Muscle of arm (tissue), 12 donors: ENCODE measurements around the gene CAMTA2. TPM values are rescaled to one million over a fixed set of nuclear protein-coding genes. Genes with fewer than 3 reads are reported as not detected.
"Not testable (repeated sequence)": the region's sequence is repeated elsewhere in the genome, so short reads cannot be mapped to it uniquely, and the experiment has no call there.

Experiments used
- DNase-seq: peaks from one replicate; pipeline ENCODE4 v3.0.0-alpha.2; 2013
- polyA plus RNA-seq, 12 donors: library from polyadenylated mRNA; unstranded; fragments of 120-200 nt; gene quantifications; one replicate each; pipeline ENCODE4 v1.2.1, GENCODE V29; 2013; ENCODE audit not compliant: insufficient read length in 12 of 12

Gene CAMTA2
- polyA plus RNA-seq, 12 donors = 13.8 to 52.0 (median 23.3) TPM; not detected in 1

DNA sequence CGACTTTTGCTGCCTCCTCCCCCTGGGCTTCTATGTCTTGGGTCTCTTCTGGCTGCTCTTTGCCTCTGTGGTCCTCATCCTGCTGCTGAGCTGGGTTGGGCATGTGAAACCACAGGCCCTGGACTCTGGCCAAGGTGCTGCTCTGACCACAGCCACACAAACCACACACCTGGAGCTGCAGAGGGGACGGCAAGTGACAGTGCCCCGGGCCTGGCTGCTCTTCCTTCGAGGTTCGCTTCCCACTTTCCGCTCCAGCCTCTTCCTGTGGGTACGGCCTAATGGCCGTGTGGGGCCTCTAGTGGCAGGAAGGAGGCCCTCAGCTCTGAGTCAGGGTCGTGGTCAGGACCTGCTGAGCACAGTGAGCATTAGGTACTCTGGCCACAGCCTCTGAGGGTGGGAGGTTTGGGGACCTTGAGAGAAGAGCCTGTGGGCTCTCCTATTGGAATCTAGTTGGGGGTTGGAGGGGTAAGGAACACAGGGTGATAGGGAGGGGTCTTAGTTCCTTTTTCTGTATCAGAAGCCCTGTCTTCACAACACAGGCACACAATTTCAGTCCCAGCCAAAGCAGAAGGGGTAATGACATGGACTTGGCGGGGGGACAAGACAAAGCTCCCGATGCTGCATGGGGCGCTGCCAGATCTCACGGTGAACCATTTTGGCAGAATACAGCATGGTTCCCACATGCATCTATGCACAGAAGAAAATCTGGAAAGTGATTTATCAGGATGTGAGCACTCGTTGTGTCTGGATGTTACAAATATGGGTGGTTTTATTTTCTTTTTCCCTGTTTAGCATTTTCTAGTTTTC, 53.1 kb downstream of the CAMTA2 start:
- DNase-seq = no peak

DNA sequence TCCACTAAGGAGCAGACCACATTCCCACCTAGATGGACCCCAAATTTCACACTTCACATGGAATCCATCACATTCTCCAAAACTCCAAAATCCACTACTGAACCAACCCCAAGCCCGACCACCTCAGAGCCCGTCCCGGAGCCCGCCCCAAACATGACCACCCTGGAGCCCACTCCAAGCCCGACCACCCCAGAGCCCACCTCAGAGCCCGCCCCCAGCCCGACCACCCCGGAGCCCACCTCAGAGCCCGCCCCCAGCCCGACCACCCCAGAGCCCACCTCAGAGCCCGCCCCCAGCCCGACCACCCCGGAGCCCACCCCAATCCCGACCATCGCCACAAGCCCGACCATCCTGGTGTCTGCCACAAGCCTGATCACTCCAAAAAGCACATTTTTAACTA, 53.8 kb downstream of the CAMTA2 start:
- DNase-seq = no peak

DNA sequence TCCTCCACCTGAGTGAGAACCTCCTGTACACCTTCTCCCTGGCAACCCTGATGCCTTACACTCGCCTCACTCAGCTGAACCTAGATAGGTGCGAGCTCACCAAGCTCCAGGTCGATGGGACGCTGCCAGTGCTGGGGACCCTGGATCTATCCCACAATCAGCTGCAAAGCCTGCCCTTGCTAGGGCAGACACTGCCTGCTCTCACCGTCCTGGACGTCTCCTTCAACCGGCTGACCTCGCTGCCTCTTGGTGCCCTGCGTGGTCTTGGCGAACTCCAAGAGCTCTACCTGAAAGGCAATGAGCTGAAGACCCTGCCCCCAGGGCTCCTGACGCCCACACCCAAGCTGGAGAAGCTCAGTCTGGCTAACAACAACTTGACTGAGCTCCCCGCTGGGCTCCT, 54.7 kb downstream of the CAMTA2 start:
- DNase-seq = no peak

DNA sequence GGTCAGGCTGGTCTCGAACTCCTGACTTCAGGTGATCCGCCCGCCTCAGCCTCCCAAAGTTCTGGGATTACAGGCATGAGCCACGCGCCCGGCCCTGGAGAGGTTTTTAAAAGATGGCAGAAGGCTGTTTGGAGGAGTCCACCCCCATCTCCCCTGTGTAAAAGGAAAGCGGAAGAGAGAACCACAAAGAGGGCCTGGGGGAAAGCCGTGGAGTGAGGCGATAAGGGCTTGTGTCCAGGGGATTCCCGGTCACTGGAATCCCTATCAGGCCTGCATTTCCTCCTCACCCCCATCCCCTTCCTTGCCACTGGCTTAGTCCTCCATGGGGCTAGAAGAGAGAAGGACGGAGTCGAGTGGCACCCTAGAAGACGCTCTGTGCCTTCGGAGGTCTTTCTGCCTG, 55.5 kb downstream of the CAMTA2 start, which contains the start of gene GP1BA:
Gene GP1BA, plus strand, starts transcription at position 315 of the 400 bp plus-strand sequence. CDS start 328 bp downstream, outside the sequence.
- DNase-seq = no peak

DNA sequence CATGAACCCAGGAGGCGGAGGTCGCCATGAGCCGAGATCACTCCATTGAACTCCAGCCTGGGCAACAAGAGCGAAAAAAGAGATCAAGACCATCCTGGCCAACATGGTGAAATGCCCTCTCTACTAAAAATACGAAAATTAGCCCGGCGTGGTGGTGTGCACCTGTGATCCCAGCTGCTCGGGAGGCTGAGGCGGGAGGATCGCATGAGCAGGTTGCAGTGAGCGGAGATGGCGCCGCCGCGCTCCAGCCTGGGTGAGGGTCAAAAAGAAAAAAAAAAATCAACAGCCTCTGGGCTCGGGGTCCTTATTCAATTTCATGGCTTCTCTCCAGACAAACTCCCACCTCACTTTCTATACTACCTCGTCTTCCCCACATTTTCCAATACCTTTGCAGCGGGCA, 58.6 kb downstream of the CAMTA2 start:
- DNase-seq = no peak

DNA sequence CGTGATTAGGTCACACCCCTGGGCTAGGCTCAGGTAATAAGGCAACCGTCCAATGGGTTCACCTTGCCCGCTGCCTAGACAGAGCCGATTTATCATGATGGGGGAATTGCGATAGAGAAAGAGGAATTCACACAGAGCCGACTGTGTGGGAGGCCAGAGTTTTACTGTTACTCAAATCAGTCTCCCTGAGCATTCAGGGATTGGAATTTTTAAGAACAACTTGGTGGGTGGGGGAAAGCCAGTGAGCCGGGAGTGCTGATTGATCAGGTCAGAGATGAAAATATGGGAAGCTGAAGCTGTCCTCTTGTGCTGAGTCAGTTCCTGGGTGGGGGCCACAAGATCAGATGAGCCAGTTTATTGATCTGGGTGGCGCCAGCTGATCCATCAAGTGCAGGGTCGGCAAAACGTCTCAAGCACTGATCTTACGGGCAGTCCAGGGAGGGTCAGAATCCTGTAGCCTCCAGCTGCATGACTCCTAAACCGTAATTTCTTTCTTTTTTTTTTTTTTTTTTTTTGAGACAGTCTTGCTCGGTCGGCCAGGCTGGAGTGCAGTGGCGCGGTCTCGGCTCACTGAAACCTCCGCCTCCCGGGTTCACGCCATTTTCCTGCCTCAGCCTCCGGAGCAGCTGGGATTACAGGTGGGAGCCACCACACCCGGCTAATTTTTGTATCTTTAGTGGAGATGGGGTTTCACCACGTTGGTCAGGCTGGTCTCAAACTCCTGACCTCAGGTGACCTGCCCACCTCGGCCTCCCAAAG, 60.7 kb downstream of the CAMTA2 start:
- not testable (repeated sequence) for DNase-seq

DNA sequence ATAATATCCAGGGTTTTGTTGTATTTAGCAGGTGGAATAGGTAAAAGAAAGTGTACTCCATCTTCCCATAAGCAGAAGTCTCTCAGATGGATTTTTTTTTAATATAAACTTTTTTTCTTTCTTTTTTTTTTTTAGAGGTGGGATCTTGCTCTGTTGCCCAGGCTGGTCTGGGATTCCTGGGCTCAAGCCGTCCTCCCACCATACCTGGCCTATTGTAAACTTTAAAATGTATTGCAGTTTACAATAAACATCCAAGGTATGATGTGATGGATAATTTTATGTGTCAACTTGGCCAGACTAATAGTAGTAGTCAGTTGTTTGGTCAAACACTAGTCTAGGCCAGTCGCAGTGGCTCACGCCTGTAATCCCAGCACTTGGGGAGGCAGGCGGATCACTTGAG, 66.2 kb downstream of the CAMTA2 start:
- no peak for DNase-seq

DNA sequence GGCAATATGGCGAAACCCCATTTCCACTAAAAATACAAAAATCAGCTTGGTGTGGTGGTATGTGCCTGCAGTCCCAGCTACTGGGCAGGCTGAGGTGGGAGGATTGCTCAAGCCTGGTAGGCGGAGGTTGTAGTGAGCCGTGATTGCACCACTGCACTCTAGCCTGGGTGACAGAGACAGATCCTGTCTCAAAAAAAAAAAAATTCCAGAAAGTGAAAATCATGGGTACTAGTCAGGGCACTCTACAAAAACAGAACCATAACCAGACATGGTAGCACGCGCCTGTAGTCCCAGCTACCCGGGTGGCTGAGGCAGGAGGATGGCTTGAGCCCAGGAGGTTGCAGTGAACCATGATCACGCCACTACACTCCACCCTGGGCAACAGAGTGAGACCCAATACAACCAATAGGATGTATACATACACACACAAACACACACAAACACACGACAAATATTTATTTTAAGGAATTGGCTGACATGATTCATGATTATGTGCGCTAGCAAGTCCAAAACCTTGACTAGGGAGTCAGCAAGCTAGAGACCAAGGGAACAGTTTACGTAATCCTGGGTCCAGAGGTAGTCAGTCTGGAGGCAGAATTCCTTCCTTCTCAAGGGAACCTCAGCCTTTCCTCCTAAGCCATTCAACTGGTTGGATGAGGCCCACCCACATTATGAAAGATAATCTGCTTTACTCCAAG, 67.0 kb downstream of the CAMTA2 start:
- DNase-seq = no peak

DNA sequence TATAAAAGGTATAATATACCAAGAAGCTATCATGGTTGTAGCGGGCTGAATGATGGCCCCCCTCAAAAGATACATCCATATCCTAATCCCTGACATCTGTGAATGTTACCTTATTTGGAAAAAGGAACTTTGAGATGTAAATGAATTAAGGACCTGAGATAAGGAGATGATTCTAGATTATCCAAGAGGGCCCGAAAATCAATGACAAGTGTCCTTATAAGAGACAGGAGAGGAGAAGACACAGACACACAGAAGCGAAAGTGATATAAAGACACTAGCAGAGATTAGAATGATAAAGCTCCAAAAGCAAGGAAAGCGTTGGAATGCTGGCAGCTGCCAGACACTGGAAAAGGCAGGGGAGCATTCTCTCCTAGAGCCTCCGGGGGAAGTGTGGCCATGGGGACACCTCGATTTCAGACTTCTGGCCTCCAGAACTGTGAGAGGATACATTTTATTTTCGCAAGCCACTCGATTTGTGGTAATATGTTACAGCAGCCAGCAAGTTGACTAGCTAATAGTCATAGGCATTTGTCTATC, 67.9 kb downstream of the CAMTA2 start:
- DNase-seq = no peak

Other genes with a start within 250 kb of the CAMTA2 start
- gene ZMYND15, start 247.8 kb downstream of the CAMTA2 start, polyA plus RNA-seq = under 1 TPM in 10 of 12 donors, not detected in 2; 0.08 to 0.68 (median 0.26) TPM
- 10 to 100 TPM in 1 of 12 donors, 1 to 10 TPM in 9, not detected in 2; 3.6 to 10.6 (median 4.4) TPM for gene CXCL16, start 247.7 kb downstream of the CAMTA2 start, polyA plus RNA-seq
- gene TM4SF5, start 215.8 kb downstream of the CAMTA2 start, polyA plus RNA-seq = under 1 TPM in 1 of 12 donors, not detected in 11; 0.43 TPM
- 10 to 100 TPM in 1 of 12 donors, 1 to 10 TPM in 8, under 1 TPM in 1, not detected in 2; 0.86 to 10.1 (median 5.1) TPM for gene VMO1, start 201.3 kb downstream of the CAMTA2 start, polyA plus RNA-seq
- 1 to 10 TPM in 1 of 12 donors, under 1 TPM in 9, not detected in 2; 0.35 to 1.1 (median 0.51) TPM for gene GLTPD2, start 198.7 kb downstream of the CAMTA2 start, polyA plus RNA-seq
- 100 to 1,000 TPM in 1 of 12 donors, 10 to 100 TPM in 10, not detected in 1; 54.7 to 102 (median 94.2) TPM for gene PSMB6, start 191.5 kb downstream of the CAMTA2 start, polyA plus RNA-seq
- 10 to 100 TPM in 11 of 12 donors, not detected in 1; 19.6 to 47.2 (median 24.1) TPM for gene PLD2, start 180.5 kb downstream of the CAMTA2 start, polyA plus RNA-seq
- 10 to 100 TPM in 11 of 12 donors, not detected in 1; 21.5 to 61.5 (median 28.0) TPM for gene MINK1, start 154.3 kb downstream of the CAMTA2 start, polyA plus RNA-seq
- 1 to 10 TPM in 8 of 12 donors, under 1 TPM in 3, not detected in 1; 0.70 to 9.2 (median 1.2) TPM for gene C17orf107, start 88.1 kb downstream of the CAMTA2 start, polyA plus RNA-seq
- gene CHRNE, start 84.6 kb downstream of the CAMTA2 start, polyA plus RNA-seq = 1 to 10 TPM in 11 of 12 donors, not detected in 1; 1.1 to 5.9 (median 1.6) TPM
- 1 to 10 TPM in 6 of 12 donors, under 1 TPM in 4, not detected in 2; 0.61 to 7.5 (median 1.1) TPM for gene GP1BA, start 55.4 kb downstream of the CAMTA2 start, polyA plus RNA-seq
- 10 to 100 TPM in 11 of 12 donors, not detected in 1; 36.3 to 58.0 (median 46.4) TPM for gene SLC25A11, start 47.6 kb downstream of the CAMTA2 start, polyA plus RNA-seq
- gene RNF167, start 47.4 kb downstream of the CAMTA2 start, polyA plus RNA-seq = 100 to 1,000 TPM in 1 of 12 donors, 10 to 100 TPM in 10, not detected in 1; 65.5 to 159 (median 73.9) TPM
- 100 to 1,000 TPM in 11 of 12 donors, not detected in 1; 260 to 767 (median 354) TPM for gene PFN1, start 39.1 kb downstream of the CAMTA2 start, polyA plus RNA-seq
- 1,000 to 10,000 TPM in 10 of 12 donors, 100 to 1,000 TPM in 2; 501 to 7,271 (median 1,745) TPM for gene ENO3, start 36.6 kb downstream of the CAMTA2 start, polyA plus RNA-seq
- 10 to 100 TPM in 11 of 12 donors, not detected in 1; 62.8 to 91.4 (median 84.4) TPM for gene SPAG7, start 19.9 kb downstream of the CAMTA2 start, polyA plus RNA-seq
- 1 to 10 TPM in 10 of 12 donors, not detected in 2; 3.1 to 6.8 (median 4.7) TPM for gene INCA1, start 9.8 kb upstream of the CAMTA2 start, polyA plus RNA-seq
- gene KIF1C, start 10.3 kb upstream of the CAMTA2 start, polyA plus RNA-seq = 100 to 1,000 TPM in 5 of 12 donors, 10 to 100 TPM in 6, not detected in 1; 66.2 to 127 (median 92.7) TPM
- under 1 TPM in 9 of 12 donors, not detected in 3; 0.05 to 0.45 (median 0.20) TPM for gene SLC52A1, start 47.8 kb upstream of the CAMTA2 start, polyA plus RNA-seq
- 10 to 100 TPM in 10 of 12 donors, 1 to 10 TPM in 1, not detected in 1; 7.8 to 16.5 (median 12.3) TPM for gene ZFP3, start 90.8 kb upstream of the CAMTA2 start, polyA plus RNA-seq
- gene ZNF232, start 124.2 kb upstream of the CAMTA2 start, polyA plus RNA-seq = 10 to 100 TPM in 10 of 12 donors, 1 to 10 TPM in 1, not detected in 1; 9.3 to 34.2 (median 11.8) TPM
- 10 to 100 TPM in 8 of 12 donors, 1 to 10 TPM in 3, not detected in 1; 5.7 to 36.2 (median 21.3) TPM for gene USP6, start 128.4 kb upstream of the CAMTA2 start, polyA plus RNA-seq
- gene ZNF594, start 204.2 kb upstream of the CAMTA2 start, polyA plus RNA-seq = 10 to 100 TPM in 7 of 12 donors, 1 to 10 TPM in 4, not detected in 1; 9.2 to 16.3 (median 11.6) TPM
- gene SCIMP, start 247.2 kb upstream of the CAMTA2 start, polyA plus RNA-seq = 1 to 10 TPM in 7 of 12 donors, under 1 TPM in 3, not detected in 2; 0.66 to 2.9 (median 1.4) TPM